Measurements from ENCODE around the gene KCNIP4. TPM values are rescaled to one million over a fixed set of nuclear protein-coding genes. Genes with fewer than 3 reads are reported as not detected.

The KCNIP4 gene
- total RNA-seq, 1 donor: 1.7 TPM

GRCh38 chr4:20682853-20683252, 1265.7 kb downstream of the KCNIP4 start:
- H3K4me3 ChIP-seq (ENCODE audit: low read depth, low read length): no peak overlapping the region

GRCh38 chr4:20681271-20681670, 1267.3 kb downstream of the KCNIP4 start:
- H3K4me3 ChIP-seq (ENCODE audit: low read depth, low read length): no peak overlapping the region
- no peak for DNase-seq (ENCODE audit: low read depth)
- no peak for TF ChIP-seq CTCF (IDR thresholded peaks at IDR 0.05; ENCODE audit: insufficient read depth, low read length)

More at GRCh38 chr4:20682853-20683252, 1265.7 kb downstream of the KCNIP4 start:
- no peak for TF ChIP-seq CTCF (IDR thresholded peaks at IDR 0.05; ENCODE audit: insufficient read depth, low read length)
- no peak for DNase-seq (ENCODE audit: low read depth)

GRCh38 chr4:20680736-20681135, 1267.8 kb downstream of the KCNIP4 start:
- no peak for DNase-seq (ENCODE audit: low read depth)
- TF ChIP-seq CTCF (IDR thresholded peaks at IDR 0.05; ENCODE audit: insufficient read depth, low read length): no peak
- no peak overlapping the region for H3K4me3 ChIP-seq (ENCODE audit: low read depth, low read length)

- H3K4me3 ChIP-seq (ENCODE audit: low read depth, low read length): no peak overlapping the region
- TF ChIP-seq CTCF (IDR thresholded peaks at IDR 0.05; ENCODE audit: insufficient read depth, low read length): no peak
- no peak for DNase-seq (ENCODE audit: low read depth)
Measured at GRCh38 chr4:20679951-20680350, 1268.6 kb downstream of the KCNIP4 start.
